ENCODE measurements around the gene LOXL3.

The LOXL3 gene

GRCh38 chr2:74556831-74557370 is 3.2 kb upstream of the LOXL3 start:
- H3K27me3 ChIP-seq (replicated peaks; ENCODE audit: control insufficient read depth, insufficient read depth, low read length) = no peaks in the 10 kb centered on the region
- H3K9ac ChIP-seq (ENCODE audit: low read length) = no peak overlapping the region
- no peaks in the 10 kb centered on the region for H3K9me3 ChIP-seq (ENCODE audit: control insufficient read depth, low read length)
- no peak for DNase-seq (ENCODE audit: low read depth)
- H3K4me3 ChIP-seq (ENCODE audit: low read length) = no peak overlapping the region
- peaks cover 25% of the 10 kb centered on the region for H3K4me1 ChIP-seq (ENCODE audit: control insufficient read depth, insufficient read depth, low read length)
- H3K36me3 ChIP-seq (ENCODE audit: control insufficient read depth, insufficient read depth, low read length, severe bottlenecking) = peaks cover 5% of the 10 kb centered on the region

- Histone ChIP-seq H3K4me1 (ENCODE audit: control insufficient read depth, insufficient read depth, low read length) (peaks cover 25% of the 10 kb centered on the region), H3K36me3 (ENCODE audit: control insufficient read depth, insufficient read depth, low read length, severe bottlenecking) (peaks cover 5% of the 10 kb centered on the region), H3K9me3 (ENCODE audit: control insufficient read depth, low read length) (no peaks in the 10 kb centered on the region), H3K27me3 (replicated peaks; ENCODE audit: control insufficient read depth, insufficient read depth, low read length) (no peaks in the 10 kb centered on the region), H3K9ac (ENCODE audit: low read length) (no peak overlapping the region), H3K4me3 (ENCODE audit: low read length) (peak overlapping the region; percentile 87)
- DNase-seq (ENCODE audit: low read depth) = no peak
Measured at GRCh38 chr2:74556159-74556558, 2.4 kb upstream of the LOXL3 start.

- peak overlapping the region; percentile 87 for H3K4me3 ChIP-seq (ENCODE audit: low read length)
- DNase-seq (ENCODE audit: low read depth) = no peak
- peaks cover 5% of the 10 kb centered on the region for H3K36me3 ChIP-seq (ENCODE audit: control insufficient read depth, insufficient read depth, low read length, severe bottlenecking)
- no peaks in the 10 kb centered on the region for H3K9me3 ChIP-seq (ENCODE audit: control insufficient read depth, low read length)
- peaks cover 25% of the 10 kb centered on the region for H3K4me1 ChIP-seq (ENCODE audit: control insufficient read depth, insufficient read depth, low read length)
- H3K9ac ChIP-seq (ENCODE audit: low read length) = peak overlapping the region; percentile 87
- no peaks in the 10 kb centered on the region for H3K27me3 ChIP-seq (replicated peaks; ENCODE audit: control insufficient read depth, insufficient read depth, low read length)
Measured at GRCh38 chr2:74555610-74556103, 1.9 kb upstream of the LOXL3 start.

- Histone ChIP-seq H3K9me3 (ENCODE audit: control insufficient read depth, low read length) (no peaks in the 10 kb centered on the region), H3K4me3 (ENCODE audit: low read length) (peak overlapping the region; percentile 87), H3K27me3 (replicated peaks; ENCODE audit: control insufficient read depth, insufficient read depth, low read length) (no peaks in the 10 kb centered on the region), H3K36me3 (ENCODE audit: control insufficient read depth, insufficient read depth, low read length, severe bottlenecking) (peaks cover 5% of the 10 kb centered on the region), H3K9ac (ENCODE audit: low read length) (peak overlapping the region; percentile 87), H3K4me1 (ENCODE audit: control insufficient read depth, insufficient read depth, low read length) (peaks cover 25% of the 10 kb centered on the region)
- DNase-seq (ENCODE audit: low read depth) = peak; percentile 61
Measured at GRCh38 chr2:74554820-74555531, 1.2 kb upstream of the LOXL3 start.

- Histone ChIP-seq H3K27me3 (replicated peaks; ENCODE audit: control insufficient read depth, insufficient read depth, low read length) (no peaks in the 10 kb centered on the region), H3K4me3 (ENCODE audit: low read length) (peak overlapping the region; percentile 87), H3K36me3 (ENCODE audit: control insufficient read depth, insufficient read depth, low read length, severe bottlenecking) (peaks cover 5% of the 10 kb centered on the region), H3K9ac (ENCODE audit: low read length) (peak overlapping the region; percentile 87), H3K9me3 (ENCODE audit: control insufficient read depth, low read length) (no peaks in the 10 kb centered on the region), H3K4me1 (ENCODE audit: control insufficient read depth, insufficient read depth, low read length) (peaks cover 30% of the 10 kb centered on the region)
- peak; percentile 55 for DNase-seq (ENCODE audit: low read depth)
Measured at GRCh38 chr2:74552914-74553811, 579 bp downstream of the LOXL3 start.

GRCh38 chr2:74551942-74552913 is 1.5 kb downstream of the LOXL3 start:
- no peak for DNase-seq (ENCODE audit: low read depth)
- Histone ChIP-seq H3K27me3 (replicated peaks; ENCODE audit: control insufficient read depth, insufficient read depth, low read length) (no peaks in the 10 kb centered on the region), H3K36me3 (ENCODE audit: control insufficient read depth, insufficient read depth, low read length, severe bottlenecking) (peaks cover 5% of the 10 kb centered on the region), H3K9ac (ENCODE audit: low read length) (peak overlapping the region; percentile 87), H3K4me1 (ENCODE audit: control insufficient read depth, insufficient read depth, low read length) (peaks cover 34% of the 10 kb centered on the region), H3K9me3 (ENCODE audit: control insufficient read depth, low read length) (no peaks in the 10 kb centered on the region), H3K4me3 (ENCODE audit: low read length) (peak overlapping the region; percentile 87)

- H3K4me1 ChIP-seq (ENCODE audit: control insufficient read depth, insufficient read depth, low read length) = peaks cover 34% of the 10 kb centered on the region
- no peaks in the 10 kb centered on the region for H3K9me3 ChIP-seq (ENCODE audit: control insufficient read depth, low read length)
- no peaks in the 10 kb centered on the region for H3K27me3 ChIP-seq (replicated peaks; ENCODE audit: control insufficient read depth, insufficient read depth, low read length)
- no peak overlapping the region for H3K4me3 ChIP-seq (ENCODE audit: low read length)
- H3K36me3 ChIP-seq (ENCODE audit: control insufficient read depth, insufficient read depth, low read length, severe bottlenecking) = peaks cover 3% of the 10 kb centered on the region
- DNase-seq (ENCODE audit: low read depth) = no peak
- H3K9ac ChIP-seq (ENCODE audit: low read length) = no peak overlapping the region
Measured at GRCh38 chr2:74551530-74551929, 2.2 kb downstream of the LOXL3 start.

- H3K36me3 ChIP-seq (ENCODE audit: control insufficient read depth, insufficient read depth, low read length, severe bottlenecking) = no peaks in the 10 kb centered on the region
- no peak for DNase-seq (ENCODE audit: low read depth)
- H3K9ac ChIP-seq (ENCODE audit: low read length) = no peak overlapping the region
- no peak overlapping the region for H3K4me3 ChIP-seq (ENCODE audit: low read length)
- H3K9me3 ChIP-seq (ENCODE audit: control insufficient read depth, low read length) = no peaks in the 10 kb centered on the region
- no peaks in the 10 kb centered on the region for H3K27me3 ChIP-seq (replicated peaks; ENCODE audit: control insufficient read depth, insufficient read depth, low read length)
- peaks cover 29% of the 10 kb centered on the region for H3K4me1 ChIP-seq (ENCODE audit: control insufficient read depth, insufficient read depth, low read length)
Measured at GRCh38 chr2:74550231-74550630, 3.5 kb downstream of the LOXL3 start.

- Histone ChIP-seq H3K4me1 (ENCODE audit: control insufficient read depth, insufficient read depth, low read length) (peaks cover 27% of the 10 kb centered on the region), H3K4me3 (ENCODE audit: low read length) (peak overlapping the region; percentile 80), H3K27me3 (replicated peaks; ENCODE audit: control insufficient read depth, insufficient read depth, low read length) (no peaks in the 10 kb centered on the region), H3K9ac (ENCODE audit: low read length) (peak overlapping the region; percentile 82), H3K9me3 (ENCODE audit: control insufficient read depth, low read length) (no peaks in the 10 kb centered on the region), H3K36me3 (ENCODE audit: control insufficient read depth, insufficient read depth, low read length, severe bottlenecking) (no peaks in the 10 kb centered on the region)
- peak; percentile 90 for DNase-seq (ENCODE audit: low read depth)
Measured at GRCh38 chr2:74548900-74549826, 4.6 kb downstream of the LOXL3 start.

All from adipocyte (in vitro differentiated cells).